ENCODE results near the gene DRAM1. TPM values are rescaled to one million over a fixed set of nuclear protein-coding genes. Genes with fewer than 3 reads are reported as not detected.

The DRAM1 gene, protein sequence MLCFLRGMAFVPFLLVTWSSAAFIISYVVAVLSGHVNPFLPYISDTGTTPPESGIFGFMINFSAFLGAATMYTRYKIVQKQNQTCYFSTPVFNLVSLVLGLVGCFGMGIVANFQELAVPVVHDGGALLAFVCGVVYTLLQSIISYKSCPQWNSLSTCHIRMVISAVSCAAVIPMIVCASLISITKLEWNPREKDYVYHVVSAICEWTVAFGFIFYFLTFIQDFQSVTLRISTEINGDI
- 10 to 100 TPM; 13.2 to 29.1 (median 21.2) TPM for total RNA-seq

DNA sequence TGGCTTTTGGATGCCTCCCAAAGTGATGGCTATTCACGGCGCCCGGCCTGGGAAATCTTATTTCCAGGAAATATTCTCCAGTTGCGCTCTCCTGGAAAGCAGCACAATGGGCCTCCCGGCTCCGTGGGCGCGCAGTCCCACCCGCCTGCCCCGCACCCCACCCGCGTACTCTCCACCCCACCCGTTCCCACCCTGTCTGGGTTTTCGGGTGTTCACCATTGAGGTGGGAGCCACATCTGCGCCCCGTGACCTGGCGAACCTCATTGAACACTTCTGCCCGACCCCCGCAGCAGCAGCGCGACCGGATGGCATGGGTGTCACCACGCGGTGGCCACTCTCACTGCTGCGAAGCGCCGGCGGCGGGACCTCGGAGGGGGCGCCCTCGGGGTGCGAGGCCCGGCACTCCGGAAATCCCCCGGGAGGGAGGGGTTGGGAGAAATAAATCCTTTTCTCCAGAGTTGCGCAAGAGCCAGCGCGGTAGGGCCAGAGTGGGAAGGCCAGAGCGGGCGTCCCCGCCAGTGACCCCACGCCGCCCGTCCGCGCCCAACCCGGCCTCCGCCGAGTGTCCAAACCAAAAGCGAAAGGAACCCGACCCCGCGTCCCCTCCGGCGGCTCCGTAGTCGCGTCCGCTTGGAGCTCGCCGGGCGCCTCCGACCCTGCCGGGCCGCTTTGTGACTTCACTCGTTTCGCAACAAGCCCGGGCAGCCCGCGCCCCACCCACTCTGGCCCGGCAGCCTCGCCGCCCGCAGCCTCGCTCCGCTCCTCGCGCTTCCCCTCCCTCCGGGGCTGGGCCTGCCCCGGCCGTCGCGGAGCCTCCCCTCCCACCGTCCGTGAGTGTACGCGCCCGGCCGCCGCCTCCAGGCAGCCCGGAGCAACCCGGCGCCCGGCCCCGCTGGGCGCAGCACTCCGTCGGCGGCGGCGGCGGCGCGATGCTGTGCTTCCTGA, at the start of gene DRAM1:
Gene DRAM1, plus strand, starts transcription at position 720 of the 945 bp plus-strand sequence. Its CDS starts 210 bp downstream, at position 930.
- no peaks in the 10 kb centered on the region for H3K9me3 ChIP-seq
- peak within 1 kb of the TSS; percentile 72 to 95 for H3K4me3 ChIP-seq
- H3K27ac ChIP-seq: peak within 1 kb of the TSS; percentile 90 to 99 (median 97)
- WGBS, 2 donors (ENCODE audit: low coverage in 1 of 2): 0% methylated on average over 9 of the region's 105 CpGs; no CpG with 5 or more reads in 1 of the 2 donors
- TF ChIP-seq EP300 (IDR thresholded peaks at IDR 0.05) (no peak), POLR2AphosphoS5 (IDR thresholded peaks at IDR 0.05) (peak; percentile 90), POLR2A (IDR thresholded peaks at IDR 0.05) (peak; percentile 86 to 87)
- TF ChIP-seq, protein P1, sequence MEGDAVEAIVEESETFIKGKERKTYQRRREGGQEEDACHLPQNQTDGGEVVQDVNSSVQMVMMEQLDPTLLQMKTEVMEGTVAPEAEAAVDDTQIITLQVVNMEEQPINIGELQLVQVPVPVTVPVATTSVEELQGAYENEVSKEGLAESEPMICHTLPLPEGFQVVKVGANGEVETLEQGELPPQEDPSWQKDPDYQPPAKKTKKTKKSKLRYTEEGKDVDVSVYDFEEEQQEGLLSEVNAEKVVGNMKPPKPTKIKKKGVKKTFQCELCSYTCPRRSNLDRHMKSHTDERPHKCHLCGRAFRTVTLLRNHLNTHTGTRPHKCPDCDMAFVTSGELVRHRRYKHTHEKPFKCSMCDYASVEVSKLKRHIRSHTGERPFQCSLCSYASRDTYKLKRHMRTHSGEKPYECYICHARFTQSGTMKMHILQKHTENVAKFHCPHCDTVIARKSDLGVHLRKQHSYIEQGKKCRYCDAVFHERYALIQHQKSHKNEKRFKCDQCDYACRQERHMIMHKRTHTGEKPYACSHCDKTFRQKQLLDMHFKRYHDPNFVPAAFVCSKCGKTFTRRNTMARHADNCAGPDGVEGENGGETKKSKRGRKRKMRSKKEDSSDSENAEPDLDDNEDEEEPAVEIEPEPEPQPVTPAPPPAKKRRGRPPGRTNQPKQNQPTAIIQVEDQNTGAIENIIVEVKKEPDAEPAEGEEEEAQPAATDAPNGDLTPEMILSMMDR (IDR thresholded peaks at IDR 0.05): peak in 2 of 4 experiments; percentile 4 to 37
- peaks cover 0 to 37% (median 0%) of the 10 kb centered on the region in 3 donors for H3K4me1 ChIP-seq
- H3K36me3 ChIP-seq: no peaks in the 10 kb centered on the region
- no peaks in the 10 kb centered on the region for H3K27me3 ChIP-seq
- peak; percentile 96 for ATAC-seq

DNA sequence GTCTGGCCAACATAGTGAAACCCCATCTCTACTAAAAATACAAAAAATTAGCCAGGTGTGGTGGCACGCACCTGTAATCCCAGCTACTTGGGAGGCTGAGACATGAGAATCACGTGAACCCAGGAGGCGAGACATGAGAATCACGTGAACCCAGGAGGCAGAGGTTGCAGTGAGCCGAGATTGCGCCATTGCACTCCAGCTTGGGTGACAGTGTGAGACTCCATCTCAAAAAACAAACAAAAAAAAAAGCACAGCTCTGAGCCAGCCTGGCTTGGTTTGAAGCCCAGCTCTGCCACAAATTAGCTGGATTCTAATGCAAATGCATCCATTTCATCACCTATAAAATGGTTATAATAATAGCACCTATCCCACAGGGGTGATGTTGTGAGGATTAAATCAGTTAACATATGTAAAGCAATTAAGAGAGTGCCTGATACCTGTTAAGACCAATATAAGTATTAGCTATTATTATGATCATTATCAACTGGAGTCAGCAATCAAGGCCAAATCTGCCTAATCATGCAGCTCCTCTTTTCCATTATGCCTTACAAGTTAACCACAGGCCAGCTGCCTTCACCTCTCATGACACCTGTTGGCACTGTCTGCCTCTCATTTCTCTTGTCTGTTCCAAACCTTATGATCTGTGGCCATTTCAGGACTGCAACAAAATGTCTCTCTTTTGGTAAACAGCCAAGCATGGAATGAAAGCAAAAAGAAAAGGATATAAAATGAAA, 48.8 kb upstream of the DRAM1 start:
- 83 to 92% methylated on average over 5 to 6 of the region's 6 CpGs for WGBS, 2 donors (ENCODE audit: low coverage in 1 of 2)
- Histone ChIP-seq H3K27me3 (no peaks in the 10 kb centered on the region), H3K4me3 (no peak overlapping the region), H3K36me3 (no peaks in the 10 kb centered on the region), H3K27ac (peak overlapping the region in 2 of 4 donors; percentile 88 to 90), H3K4me1 (peaks cover 4 to 58% (median 14%) of the 10 kb centered on the region in 3 donors), H3K9me3 (no peaks in the 10 kb centered on the region)
- no peak for TF ChIP-seq POLR2A (IDR thresholded peaks at IDR 0.05)
- no peak for TF ChIP-seq POLR2AphosphoS5 (IDR thresholded peaks at IDR 0.05)
- TF ChIP-seq EP300 (IDR thresholded peaks at IDR 0.05): no peak
- TF ChIP-seq, protein P1 (IDR thresholded peaks at IDR 0.05): no peak
- ATAC-seq: no peak

DNA sequence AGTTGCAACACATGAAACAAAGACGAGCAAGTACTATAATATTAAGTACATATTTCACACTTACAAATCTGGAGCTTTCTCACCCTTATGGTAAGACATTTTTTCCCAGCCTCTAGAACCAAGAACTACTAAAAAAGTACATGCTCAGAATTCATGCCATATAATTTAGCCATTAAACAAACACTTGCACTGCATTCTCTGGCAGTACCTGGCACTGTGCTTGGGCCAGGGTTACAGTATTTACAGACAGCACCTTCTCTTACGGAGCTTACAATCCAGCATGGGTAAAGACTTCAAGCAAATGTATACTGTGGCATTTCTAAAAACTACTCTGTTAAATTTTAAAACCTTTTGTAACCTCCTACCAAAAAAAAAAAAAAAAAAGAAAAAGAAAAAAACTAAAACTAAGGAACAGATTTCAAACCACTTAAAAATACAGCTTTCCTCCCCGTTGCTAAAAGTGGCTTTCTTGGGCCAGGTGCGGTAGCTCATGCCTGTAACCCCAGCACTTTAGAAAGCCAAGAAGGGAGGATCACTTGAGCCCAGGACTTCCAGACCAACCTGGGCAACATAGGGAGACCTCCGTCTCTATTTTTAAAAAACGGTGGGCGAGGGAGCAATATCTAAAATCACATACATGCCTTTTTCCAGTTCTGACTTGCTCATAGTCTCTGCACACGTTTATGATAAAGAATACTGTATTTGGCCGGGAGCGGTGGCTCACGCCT, 47.6 kb upstream of the DRAM1 start:
- H3K27me3 ChIP-seq: no peaks in the 10 kb centered on the region
- H3K9me3 ChIP-seq: no peaks in the 10 kb centered on the region
- 2 to 4% methylated on average over 7 to 10 of the region's 11 CpGs for WGBS, 2 donors (ENCODE audit: low coverage in 1 of 2)
- peak overlapping the region; percentile 58 to 90 (median 88) for H3K27ac ChIP-seq
- H3K36me3 ChIP-seq: no peaks in the 10 kb centered on the region
- H3K4me3 ChIP-seq: peak overlapping the region; percentile 93 to 95
- H3K4me1 ChIP-seq: peaks cover 0 to 46% (median 7%) of the 10 kb centered on the region in 3 donors
- TF ChIP-seq POLR2A (IDR thresholded peaks at IDR 0.05) (no peak), POLR2AphosphoS5 (IDR thresholded peaks at IDR 0.05) (no peak), EP300 (IDR thresholded peaks at IDR 0.05) (no peak)
- TF ChIP-seq, protein P1 (IDR thresholded peaks at IDR 0.05): no peak
- ATAC-seq: no peak
